Measurements from ENCODE around the gene UXS1.

UXS1 gene

DNA sequence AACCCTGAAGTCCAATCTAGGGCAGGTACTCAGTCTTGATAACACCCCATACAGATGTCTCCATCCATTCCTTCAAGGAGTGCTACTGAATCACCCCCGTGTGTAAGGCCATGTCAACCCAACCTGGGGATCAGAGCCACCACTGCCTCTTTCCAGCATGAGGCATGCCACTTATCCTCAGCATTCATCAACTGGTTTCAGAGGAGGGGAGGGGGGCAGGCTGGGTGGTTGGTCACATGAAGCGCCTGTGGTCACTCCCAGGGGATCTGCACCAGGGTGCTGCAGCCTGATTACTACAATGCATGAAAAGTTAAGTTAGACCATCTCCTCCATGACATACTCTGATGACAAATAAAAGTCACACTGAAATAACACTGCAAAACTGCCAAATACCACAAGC lies 65.0 kb downstream of the UXS1 start:
- no peak for DNase-seq

DNA sequence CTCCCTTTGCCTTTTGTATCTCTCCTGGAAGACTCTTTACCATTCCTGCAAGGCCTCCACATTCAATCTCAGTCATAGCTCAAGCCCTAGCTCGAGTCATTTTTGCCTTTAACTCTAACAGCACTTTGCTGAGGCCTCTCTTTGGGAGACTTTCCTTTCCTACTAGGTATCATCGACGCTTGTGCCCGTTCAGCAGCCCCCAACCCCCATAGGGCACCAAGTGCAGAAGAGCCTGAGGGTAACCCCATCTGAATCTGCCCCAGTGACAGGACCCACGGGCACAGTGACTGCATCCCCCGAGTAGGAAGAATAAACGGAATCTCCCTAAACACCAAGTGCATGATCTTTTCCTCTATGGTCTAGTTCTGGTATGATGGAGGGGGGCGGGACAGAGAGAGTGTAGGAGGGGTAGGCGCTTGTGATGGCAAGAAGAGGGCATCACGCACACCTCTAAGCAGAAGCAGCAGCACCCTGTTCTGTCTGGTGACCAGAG lies 66.3 kb downstream of the UXS1 start:
- DNase-seq = no peak

DNA sequence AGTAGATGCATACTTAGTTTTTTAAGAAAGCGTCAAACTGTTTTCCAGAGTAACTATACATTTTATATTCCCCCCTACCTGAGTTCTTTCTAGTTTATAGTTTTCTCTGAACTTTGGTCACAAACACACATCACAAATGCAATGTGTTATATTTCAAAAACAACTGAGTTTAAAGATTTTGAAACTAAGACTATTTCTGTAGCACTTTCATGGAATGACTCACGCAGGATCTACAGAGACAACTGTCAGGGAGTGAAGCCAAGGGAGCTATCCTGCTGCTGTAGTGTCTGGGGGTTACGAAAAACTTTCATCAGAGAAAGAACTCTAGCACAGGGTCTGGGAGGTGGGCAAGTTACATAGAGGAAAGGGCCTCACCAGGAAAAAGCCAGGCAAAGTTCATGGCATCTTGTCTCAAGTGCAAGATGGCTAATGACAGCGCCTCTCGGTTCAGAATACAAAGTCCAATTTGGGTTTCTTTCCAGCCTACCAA lies 66.8 kb downstream of the UXS1 start:
- DNase-seq = no peak

DNA sequence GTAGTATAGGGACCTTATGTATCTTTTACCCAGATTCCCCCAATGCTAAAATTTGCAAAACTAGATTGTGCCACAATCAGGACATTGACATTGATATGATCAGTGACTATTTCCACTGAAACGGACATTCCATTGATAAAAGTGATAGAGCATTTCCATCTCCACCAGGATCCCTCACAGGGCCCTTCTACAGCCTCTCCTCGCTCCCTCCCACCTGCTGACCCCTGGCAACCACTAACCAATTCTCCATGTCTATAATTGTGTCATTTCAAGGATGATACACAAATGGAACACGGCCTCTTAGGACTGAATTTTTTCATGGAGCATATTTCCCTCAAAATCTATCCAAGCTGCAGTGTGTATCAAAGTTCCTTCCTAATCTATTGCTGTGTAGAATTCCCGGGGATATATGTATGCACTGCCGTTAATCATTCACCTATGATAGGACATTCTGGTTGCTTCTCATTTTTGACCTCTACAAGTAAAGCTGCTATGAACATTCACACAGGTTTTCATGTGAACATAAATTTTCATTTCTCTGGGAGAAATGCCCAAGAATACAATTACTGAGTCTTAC lies 67.3 kb downstream of the UXS1 start:
- DNase-seq = no peak

DNA sequence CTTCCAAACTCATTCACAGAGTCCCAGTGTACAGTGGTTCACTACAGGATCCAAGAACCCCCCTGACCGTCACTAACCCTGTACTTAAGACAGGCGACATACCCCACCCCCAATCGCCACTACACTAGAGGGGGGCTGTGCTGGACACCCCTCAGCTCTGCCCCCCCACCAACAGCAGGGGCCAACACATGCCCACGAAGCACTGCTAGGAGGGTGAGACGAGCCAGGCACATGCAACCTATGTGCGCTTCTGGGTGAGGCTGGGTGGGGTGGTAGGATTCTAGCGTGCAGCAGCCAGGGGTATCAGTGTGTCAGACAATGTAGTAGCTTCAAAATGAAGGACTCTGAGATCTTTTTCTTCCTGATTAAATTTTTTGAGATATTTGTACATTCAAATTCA lies 67.8 kb downstream of the UXS1 start:
- no peak for DNase-seq

DNA sequence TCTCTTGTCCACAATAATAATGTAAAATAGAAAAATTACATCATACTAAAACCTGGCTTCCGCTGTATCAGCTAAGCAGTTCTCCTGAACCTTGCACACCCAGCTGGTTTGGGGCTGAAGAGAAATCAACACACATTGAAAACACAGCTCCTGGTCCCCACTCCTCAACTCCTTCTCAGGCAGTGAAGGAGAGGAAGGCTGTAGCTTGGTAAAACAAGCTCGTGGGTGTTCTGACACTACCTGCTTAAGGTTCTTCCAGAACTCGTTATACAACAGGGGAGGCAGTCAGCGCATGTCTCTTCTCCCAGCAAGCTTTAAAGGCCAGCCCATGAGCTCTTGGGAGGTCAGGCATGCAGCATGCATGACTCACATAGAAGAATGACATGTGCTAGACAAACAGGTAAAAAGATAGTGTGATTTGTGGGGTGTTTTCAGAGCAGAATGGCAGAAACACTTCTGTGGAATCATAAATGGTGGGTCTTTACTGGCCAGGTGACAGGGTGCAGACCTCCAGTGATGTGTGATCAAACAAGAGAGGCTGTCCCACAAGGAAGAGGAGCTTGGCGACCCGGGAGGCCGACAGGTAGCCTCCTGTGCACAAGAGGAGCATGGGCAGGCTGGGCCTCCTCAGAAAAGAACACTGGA lies 69.1 kb downstream of the UXS1 start:
- DNase-seq = no peak

DNA sequence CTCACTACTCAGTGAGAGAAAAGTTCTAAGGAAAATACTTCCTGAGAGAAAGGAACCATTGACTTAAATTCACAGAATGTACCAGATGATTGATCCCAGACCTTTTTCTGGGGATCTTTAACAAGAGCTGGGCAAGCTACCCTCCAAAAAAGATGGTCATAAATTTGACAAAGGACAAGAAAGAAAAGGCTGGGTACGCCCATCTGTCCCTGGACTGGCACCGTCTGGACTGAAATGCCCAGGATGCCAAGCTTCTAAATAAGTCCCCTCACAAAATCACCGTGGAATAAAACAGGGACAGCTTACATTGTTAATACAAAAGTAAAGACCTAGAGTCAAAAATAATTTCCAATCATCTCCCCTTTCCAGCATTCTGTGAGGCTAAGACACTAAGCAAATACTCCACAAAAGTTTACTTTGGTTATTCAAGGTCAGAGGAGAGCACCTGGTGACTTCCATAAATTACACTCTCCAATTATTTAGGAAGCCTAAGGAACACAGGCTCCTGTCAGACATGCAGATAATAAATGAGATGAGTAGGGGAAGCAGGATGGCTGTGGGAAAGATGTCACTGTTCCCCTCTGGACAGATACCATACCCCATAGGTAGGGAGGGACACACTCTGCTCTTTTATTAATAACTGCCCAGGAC lies 69.9 kb downstream of the UXS1 start:
- DNase-seq = no peak

DNA sequence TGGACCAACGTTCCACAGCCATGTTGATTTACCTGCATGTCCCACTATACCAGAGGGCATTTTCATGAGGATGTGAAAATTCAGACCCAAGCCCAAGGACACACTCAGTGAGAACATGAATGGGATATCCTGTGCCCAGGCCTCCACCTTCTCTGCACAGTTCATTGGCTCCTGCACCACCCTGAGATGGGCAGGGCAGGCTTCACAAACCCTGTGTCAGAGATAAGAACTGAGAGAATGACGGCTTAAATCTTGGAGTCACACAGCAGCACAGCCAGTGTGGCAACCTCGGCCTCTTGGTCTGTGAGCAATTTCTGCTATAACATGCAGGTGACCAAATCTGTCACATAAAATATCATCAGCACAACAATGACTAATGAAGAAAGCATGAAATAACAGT lies 71.9 kb downstream of the UXS1 start:
- no peak for DNase-seq

DNA sequence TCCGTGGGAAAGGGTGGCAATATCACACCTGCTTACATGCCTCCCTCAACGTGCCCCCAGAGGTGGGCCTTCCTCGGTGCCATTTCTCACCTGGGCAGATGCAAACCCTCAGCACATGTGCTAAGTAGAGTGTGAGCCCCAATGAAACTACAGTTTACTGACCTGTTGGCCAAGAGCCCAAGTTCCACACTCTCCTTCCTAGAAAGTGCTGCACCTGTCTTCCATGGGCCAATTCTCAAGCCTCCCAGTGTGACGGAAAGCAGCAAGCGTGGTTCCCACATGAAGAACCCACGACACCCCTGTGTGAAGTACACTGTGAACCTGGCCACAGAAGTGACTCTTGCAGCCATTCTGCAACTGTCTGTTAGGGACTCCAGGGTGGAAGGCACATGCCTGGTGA lies 73.7 kb downstream of the UXS1 start:
- no peak for DNase-seq

DNA sequence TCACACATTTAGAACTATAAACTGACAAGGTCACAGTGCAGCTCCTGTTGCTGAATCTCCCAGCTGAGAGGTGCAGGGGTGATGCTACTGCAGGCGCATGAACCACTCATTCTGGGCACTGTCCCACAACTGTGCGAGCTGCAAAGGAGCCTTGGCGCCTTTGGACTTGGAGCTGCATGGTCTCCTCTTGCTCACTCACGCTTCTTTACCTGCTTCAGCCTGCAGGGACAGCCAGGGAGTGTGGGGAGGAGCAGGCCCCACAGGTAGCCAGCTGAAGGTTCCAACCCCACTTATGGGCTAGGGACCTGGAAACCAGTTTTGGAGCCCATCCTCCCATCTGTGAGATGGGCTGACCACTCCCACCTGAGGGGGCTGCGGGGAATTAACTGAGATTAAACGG lies 75.0 kb downstream of the UXS1 start:
- DNase-seq = no peak

DNA sequence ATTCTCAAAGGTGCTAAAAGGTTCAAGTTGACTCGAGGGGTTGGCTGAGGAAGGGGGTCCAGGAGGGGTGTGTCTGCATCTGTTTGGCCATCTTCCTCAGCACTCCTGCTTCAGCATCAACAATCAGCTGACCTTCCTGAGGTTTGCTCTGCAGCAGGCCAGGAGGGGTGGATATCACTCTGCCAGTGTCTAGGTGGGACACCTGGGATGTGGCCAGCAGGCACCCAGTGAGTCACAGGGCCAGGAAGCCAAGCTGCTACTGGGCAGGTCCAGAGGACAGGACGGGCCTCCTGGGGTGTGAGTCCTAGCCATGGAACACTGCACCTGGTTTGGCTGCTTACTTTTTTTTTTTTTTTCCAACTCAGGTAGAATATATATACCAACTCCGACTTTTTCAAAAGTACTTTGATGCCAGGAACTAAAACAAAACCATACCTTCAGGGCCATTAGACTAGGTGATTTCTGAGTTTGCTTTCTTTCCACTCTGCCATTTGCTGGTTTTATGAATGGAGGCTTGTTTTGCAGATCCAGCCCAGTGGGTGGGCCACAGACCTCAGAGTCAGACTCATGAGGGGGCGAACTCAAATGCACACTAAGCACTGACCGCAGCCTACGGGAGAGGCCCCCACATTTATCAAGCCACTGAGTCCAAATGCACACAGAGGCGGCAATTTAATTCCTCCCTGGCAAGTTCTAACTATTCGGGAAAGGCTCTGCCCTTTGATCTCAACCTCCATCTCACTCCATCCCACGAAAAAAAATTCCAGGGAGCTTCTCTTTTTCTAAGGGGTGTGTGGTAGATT lies 76.0 kb downstream of the UXS1 start:
- DNase-seq = no peak

DNA sequence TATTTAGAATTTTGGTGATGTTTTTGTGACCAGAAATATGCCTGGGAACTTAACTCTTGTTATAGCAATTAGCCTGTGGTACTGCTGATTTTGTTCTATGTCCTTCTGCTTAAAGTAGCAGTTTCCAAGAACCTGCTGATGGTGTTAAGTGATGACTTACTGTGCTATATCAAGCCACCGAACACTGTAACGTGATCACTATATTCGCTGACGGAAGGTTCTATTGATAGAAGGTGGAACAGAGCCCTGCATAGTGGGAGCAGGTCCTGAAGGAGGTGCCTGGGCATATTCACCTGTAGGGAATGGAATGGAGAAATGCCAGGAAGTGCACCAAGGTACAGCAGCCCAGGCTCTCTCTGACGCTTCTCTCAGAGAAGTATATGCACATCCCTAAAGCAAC lies 76.8 kb downstream of the UXS1 start:
- DNase-seq = no peak

DNA sequence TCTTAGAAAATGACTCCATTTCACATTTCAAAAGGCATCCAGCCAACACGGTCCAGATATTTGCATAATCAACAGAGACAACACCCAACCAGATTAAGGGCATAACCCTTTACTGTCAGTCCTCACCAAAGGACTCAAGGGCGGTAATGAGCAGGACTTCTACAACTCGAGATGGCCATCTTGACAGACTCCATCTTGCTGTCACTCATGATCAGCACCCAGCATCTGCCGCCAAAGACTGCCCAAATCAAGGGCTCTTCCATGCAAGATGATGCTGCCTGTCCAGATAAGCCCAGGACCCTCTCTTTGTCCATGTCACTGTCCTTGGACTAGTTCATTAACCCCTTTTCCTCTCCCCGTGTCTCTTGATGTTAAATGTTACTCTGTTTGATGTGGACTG lies 77.9 kb downstream of the UXS1 start:
- no peak for DNase-seq

DNA sequence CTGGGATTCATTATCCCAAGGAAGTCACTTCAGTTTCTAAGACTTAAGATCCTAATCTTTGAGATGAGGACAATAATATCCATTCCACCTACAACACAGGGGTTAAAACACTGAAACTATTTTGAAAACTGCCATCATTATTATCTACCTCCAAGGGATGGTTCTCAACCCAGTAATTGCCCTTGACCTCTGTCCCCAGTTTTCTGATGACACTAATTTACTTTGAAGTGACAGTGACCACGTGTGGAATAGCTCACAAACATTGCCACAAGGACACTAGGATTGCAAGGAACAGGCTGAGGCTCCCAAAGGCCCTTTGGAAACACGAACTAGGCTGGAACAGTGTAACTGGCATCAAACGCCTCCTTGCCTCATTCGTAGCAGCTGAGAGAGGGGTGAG lies 78.4 kb downstream of the UXS1 start:
- DNase-seq = no peak

DNA sequence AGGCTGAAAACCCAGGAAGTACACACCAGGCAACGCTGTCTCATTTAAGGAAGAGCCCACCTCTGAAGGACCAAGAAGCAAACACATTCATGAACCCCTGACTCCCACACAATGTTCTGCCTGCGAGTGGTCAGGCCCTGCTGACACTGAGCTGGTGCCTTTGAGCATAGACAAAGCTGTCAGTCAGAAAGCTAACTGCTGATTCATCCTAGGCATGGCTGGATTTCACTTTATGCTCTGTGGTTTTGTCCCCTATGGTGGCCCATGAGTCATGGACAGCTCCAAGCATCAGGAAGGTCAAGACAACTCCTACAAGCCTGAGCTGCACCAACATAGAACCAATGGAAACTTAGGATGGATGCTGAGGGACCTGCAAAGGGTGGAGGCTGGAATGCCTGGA lies 78.9 kb downstream of the UXS1 start:
- DNase-seq = peak; percentile 86 to 93 (median 89)

DNA sequence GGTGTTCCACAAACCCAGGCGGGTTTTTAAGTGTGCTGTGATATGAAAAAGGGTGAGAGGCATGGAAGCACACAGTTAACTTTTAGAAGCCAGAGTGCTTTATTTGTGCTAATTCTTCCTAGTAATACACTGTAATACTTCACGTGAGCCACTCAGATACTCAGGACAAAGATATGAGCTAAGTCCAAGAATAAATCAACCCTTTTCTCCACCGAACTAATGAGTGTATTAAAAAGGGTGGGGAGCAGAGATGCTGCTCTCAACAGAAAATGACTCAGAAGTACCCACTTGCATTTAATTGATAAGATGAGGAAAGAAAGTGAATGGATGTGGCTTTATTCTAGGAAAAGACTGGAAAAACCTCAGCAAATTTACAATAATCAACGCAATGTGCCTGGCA lies 79.9 kb downstream of the UXS1 start:
- no peak for DNase-seq

DNA sequence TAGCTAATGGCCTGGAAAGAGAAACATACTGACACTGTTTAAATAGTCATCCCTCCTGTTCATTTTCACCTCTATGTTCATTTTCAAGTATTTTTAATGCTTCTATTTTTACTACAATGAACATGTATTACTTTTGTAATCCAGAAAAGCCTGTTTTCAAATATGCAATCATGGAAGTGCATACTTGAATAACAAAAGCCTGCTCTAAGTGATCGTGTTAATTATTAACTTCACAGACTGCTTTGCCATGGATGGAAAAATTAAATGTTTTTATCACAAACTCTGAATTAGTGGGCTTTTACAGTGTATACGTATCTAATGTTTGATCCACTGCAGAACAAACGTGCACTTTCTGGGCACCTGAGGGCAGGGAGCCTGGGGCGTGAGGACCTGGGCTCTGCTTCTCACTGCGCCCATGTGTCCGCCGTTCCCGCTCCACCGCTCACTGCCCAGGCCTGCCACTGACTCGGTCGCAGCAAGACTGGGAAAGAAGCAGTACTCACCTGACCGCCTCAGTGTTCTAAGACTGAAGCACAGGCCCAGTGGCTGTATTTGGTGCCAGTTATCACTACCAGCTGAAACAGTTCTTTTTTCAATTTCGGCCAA lies 80.6 kb downstream of the UXS1 start:
- DNase-seq = no peak

DNA sequence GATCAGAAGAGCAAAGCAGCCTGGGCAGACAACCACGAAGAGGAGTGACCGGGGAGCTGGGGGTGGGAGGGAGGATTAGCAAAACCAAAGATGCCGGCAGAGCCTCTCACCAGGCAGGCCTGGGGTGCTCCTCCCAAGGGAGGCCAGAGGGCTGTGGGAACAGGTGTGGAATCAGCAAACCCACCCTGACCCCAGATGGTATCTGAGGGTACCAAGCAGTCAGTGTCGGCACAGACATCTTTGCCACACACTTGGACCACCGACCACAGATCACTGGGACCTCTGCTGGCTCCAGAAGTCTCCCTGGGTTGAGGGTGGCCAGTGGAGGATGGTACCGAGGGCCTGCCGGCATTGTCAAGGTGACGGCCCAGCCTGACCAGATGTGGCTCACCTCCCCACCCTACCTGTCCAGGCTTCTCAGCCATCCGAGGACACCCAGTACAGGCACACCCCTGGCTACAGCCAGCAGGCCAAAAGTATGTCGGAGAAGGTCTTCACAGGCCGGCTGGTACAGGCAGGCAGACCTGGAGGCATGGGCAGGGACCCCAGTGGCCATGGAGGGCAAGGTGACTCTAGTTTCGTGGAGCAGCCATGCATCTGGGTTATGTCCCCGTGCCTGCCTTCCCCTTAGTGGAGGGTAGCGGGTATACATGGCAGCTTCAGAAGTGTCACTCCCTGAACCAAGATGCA lies 82.1 kb downstream of the UXS1 start:
- no peak for DNase-seq

DNA sequence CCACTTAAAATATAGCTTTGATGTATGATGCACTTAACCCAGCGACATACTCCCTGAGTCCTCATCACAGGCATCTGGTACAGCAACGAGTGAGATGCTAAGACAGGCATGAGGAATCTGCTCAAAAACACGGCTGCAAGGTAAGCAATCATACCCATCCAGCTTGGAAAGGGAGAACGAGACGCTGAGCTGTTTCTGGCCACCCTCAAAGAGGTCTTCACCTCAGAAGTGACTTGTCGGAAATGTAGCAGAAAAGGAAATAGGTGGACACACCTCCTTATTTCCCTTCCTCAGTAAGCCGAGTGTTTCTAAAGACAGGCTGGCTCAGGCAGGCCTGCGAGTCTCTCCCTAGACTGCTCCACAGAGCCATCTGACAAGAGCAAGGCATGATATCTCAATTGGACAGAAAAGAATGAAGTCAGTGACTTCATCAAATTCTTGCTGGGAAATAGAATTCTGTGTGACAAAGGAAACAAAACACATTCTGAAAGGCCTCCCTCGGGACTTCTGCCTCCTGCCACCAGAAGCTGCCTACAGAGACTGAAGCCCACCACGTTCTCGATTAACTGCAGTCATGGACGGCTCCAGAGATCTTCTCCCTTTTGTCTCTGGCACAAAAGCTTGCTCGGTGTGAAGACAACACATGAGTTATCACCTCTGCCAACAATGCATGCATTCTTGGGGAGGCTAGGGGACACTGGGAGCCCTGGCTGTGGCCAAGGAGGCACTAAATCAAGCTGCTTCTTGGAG lies 84.3 kb downstream of the UXS1 start:
- DNase-seq = no peak

DNA sequence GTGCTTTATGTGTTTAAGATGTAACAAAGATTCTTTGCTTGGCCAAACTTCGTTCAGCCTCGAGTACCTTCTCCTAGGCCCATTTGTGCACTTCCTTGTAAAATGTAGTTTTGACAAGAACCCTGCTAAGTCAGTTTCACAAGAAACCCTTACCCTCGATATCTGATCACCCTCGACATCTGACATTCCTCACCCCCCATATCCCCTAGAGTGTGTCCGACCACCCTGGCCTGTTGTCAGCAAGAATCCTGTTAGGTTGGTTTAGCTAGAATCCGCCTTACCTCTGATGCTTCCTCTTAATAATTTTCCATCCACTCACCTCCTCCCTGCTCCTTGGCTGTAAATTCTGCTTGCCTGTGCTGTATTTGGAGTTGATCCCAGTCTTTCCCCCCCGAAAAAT lies 85.3 kb downstream of the UXS1 start:
- no peak for DNase-seq

DNA sequence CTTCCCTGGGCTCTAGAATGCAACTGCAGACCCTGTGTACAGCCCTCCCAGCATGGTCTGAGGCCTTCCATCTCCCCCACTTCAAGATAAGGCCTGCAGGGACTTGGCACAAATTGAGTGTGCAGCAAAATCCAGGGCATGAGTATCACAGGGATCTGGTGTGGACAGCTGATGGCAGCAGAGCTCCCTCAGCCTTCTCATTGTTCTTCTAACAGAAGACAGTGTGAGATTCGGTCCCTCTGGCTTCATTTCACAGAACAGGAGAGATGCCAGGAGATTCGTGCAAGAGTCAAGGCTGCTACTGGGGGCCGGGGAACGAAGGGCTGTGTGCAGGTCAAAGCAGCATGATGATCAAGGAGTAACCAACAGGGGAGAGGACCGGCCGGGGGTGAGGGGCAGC lies 85.8 kb downstream of the UXS1 start:
- DNase-seq = no peak

Data from suppressor macrophage treated with lipopolysaccharide for 1 hour (primary cell).